Measurements from ENCODE around the gene RAPGEF4.

- no peak for TF ChIP-seq CTCF (IDR thresholded peaks at IDR 0.05)
- TF ChIP-seq POLR2A (IDR thresholded peaks at IDR 0.05), result no peak
These were observed 134.8 kb downstream of the RAPGEF4 start for GRCh38 chr2:172870396-172870795.

Measured in Peyer's patch (tissue), 4 donors.